A673 (cell line): ENCODE measurements around the gene DPYSL4. TPM values are rescaled to one million over a fixed set of nuclear protein-coding genes. Genes with fewer than 3 reads are reported as not detected.

Experiments used
- BruUV-seq: library from RNA; stranded (reverse); fragments of 400-500 nt; replicated peaks from 2 replicates; lab custom pipeline; 2021; lab: Mats Ljungman, UMichigan
- CTCF ChIA-PET: fragments of 300-600 bp; sonication (Branson Sonifier 250); formaldehyde crosslinking; loops from one replicate; lab custom pipeline; 2022; ENCODE audit warnings: antibody characterized with exemption; lab: Charles Lee
- POLR2A ChIA-PET: fragments of 300-600 bp; sonication (Branson Sonifier 250); formaldehyde crosslinking; loops from one replicate; lab custom pipeline; 2022; ENCODE audit warnings: antibody characterized with exemption; ENCODE audit not compliant: low non-redundant PET; lab: Charles Lee
- DNase-seq: peaks from one replicate; pipeline ENCODE4 v3.0.0-alpha.2; 2015; ENCODE audit warnings: low spot score
- H3K27ac ChIP-seq: fragments of 200-600 bp; sonication (generic); 2 replicates; pipeline ENCODE4 v1.5.1; 2016; ENCODE audit warnings: mixed run types, low read depth, mild to moderate bottlenecking, mixed read lengths, antibody characterized with exemption, low read length; ENCODE audit not compliant: poor library complexity, severe bottlenecking
- H3K27me3 ChIP-seq: fragments of 200-600 bp; sonication (generic); replicated peaks from 2 replicates; pipeline ENCODE4 v1.6.1; 2017; ENCODE audit warnings: mixed run types, low read depth, mild to moderate bottlenecking, mixed read lengths, antibody characterized with exemption, low read length; ENCODE audit not compliant: insufficient read depth, poor library complexity
- H3K36me3 ChIP-seq: fragments of 200-600 bp; sonication (generic); 2 replicates; pipeline ENCODE4 v1.6.1; 2016; ENCODE audit warnings: mixed run types, mild to moderate bottlenecking, mixed read lengths, antibody characterized with exemption, low read length; ENCODE audit not compliant: insufficient read depth, poor library complexity, severe bottlenecking
- H3K4me1 ChIP-seq: fragments of 200-600 bp; sonication (generic); 2 replicates; pipeline ENCODE4 v1.6.1; 2017; ENCODE audit warnings: mixed run types, mild to moderate bottlenecking, mixed read lengths, antibody characterized with exemption, low read length; ENCODE audit not compliant: insufficient read depth, poor library complexity, severe bottlenecking
- H3K4me3 ChIP-seq: fragments of 200-600 bp; sonication (generic); 2 replicates; pipeline ENCODE4 v1.5.1; 2016; ENCODE audit warnings: low read depth, mixed run types, mild to moderate bottlenecking, mixed read lengths, low read length; ENCODE audit not compliant: poor library complexity, severe bottlenecking
- H3K9me3 ChIP-seq: fragments of 200-600 bp; sonication (generic); 2 replicates; pipeline ENCODE4 v1.6.1; 2016; ENCODE audit warnings: mixed run types, low read depth, mild to moderate bottlenecking, mixed read lengths, antibody characterized with exemption, low read length; ENCODE audit not compliant: poor library complexity, severe bottlenecking
- CTCF ChIP-seq: fragments of 300-800, 200-600 bp; sonication (generic); conservative IDR thresholded peaks from 2 replicates; pipeline ENCODE4 v1.5.1; 2017; ENCODE audit warnings: low read depth, mild to moderate bottlenecking, antibody characterized with exemption, low read length, moderate library complexity, mixed read lengths
- EZH2 ChIP-seq: fragments of 200-600 bp; sonication (generic); IDR thresholded peaks from 2 replicates; pipeline ENCODE4 v1.6.1; 2017; ENCODE audit warnings: borderline replicate concordance, low read depth, mild to moderate bottlenecking, mixed read lengths, antibody characterized with exemption, low read length; ENCODE audit not compliant: poor library complexity, severe bottlenecking
- intact Hi-C: fragments of 100-400 bp; cut with micrococcal nuclease; formaldehyde crosslinking; loops from one replicate; pipeline ENCODE4 v1.10.0; 2022; ENCODE audit not compliant: unreplicated experiment
- total RNA-seq: library from RNA; stranded (reverse); gene quantifications from 2 replicates; pipeline ENCODE4 v1.2.3, GENCODE V29; 2021

The DPYSL4 gene
- total RNA-seq, 1 experiment from 2014 or later, result 13.1 TPM

GRCh38 chr10:132146271-132146671, 40.5 kb upstream of the DPYSL4 start:
- Histone ChIP-seq H3K27ac (no peak overlapping the region), H3K36me3 (no peaks in the 10 kb centered on the region), H3K4me1 (no peaks in the 10 kb centered on the region), H3K9me3 (no peaks in the 10 kb centered on the region), H3K4me3 (no peak overlapping the region), H3K27me3 (no peaks in the 10 kb centered on the region)
- CTCF ChIA-PET, result no interaction called here
- intact Hi-C loops, result no loop called here
- TF ChIP-seq CTCF (no peak), EZH2 (no peak)
- no peak for DNase-seq
- no TSS peak for BruUV-seq
- POLR2A ChIA-PET, result no interaction called here

DNA sequence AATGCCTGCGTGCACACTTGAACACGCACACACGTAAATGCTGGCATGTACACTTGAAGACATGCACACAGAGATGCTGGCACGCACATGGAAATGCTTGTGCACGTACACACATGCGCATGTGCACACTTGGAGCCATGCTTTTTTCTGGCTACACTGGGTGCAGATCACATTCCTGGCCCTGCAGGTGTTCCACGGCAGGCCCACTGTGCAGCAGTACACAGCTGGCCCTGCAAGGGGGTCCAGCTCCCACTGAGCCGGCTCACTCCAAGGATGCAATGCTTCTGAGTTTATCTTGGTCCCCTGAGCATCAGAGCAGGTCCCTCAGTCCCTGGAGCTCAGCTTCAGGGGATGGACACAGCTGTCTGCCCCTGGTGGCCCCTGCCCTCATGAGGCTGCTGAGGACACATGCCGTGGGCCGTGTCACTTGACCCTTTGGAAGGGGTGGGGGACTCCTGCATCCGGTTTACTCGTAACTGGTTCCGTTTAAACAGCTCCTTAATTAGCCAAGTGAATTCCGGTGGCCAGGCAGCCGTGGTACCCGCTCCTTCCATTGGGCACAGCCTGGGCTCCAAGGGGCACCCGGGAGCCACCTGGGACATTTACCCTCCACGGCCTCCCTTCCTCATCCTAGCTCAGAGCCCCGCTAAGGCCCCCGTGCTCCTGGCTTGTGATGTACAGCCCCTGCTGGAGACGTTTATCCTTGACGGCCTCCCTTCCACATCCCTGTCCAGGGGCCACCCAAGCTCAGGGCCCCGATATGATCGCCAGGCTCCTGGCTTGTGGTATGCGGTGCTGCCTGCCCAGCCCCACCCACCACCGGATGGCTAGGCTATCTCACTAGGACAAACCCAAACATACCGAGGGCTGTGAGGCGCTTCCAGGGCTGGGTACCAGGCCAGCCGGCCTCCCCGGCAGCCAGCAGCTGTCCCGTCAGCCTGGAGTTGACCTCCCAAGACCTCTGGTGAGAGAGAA, 39.5 kb upstream of the DPYSL4 start:
- intact Hi-C loops, result no loop called here
- DNase-seq, result no peak
- no peaks in the 10 kb centered on the region for H3K36me3 ChIP-seq
- POLR2A ChIA-PET, result no interaction called here
- H3K4me1 ChIP-seq, result no peaks in the 10 kb centered on the region
- no peaks in the 10 kb centered on the region for H3K9me3 ChIP-seq
- no peak overlapping the region for H3K27ac ChIP-seq
- BruUV-seq, result no TSS peak
- TF ChIP-seq EZH2, result no peak
- TF ChIP-seq CTCF, result no peak
- no peak overlapping the region for H3K4me3 ChIP-seq
- no peaks in the 10 kb centered on the region for H3K27me3 ChIP-seq
- CTCF ChIA-PET, result interaction anchor here (0.6 kb wide), 1 partner anchor 268 kb away, joined by 3 read pairs; no protein-coding TSS in a partner anchor

- no peak for TF ChIP-seq EZH2
- TF ChIP-seq CTCF, result no peak
- Histone ChIP-seq H3K4me3 (no peak overlapping the region), H3K27ac (no peak overlapping the region), H3K27me3 (no peaks in the 10 kb centered on the region), H3K36me3 (no peaks in the 10 kb centered on the region), H3K4me1 (no peaks in the 10 kb centered on the region), H3K9me3 (no peaks in the 10 kb centered on the region)
- POLR2A ChIA-PET, result no interaction called here
- no peak for DNase-seq
- no TSS peak for BruUV-seq
- intact Hi-C loops, result no loop called here
- CTCF ChIA-PET, result no interaction called here
Measured at GRCh38 chr10:132148261-132149251, 38.2 kb upstream of the DPYSL4 start.
